Lower leg skin (tissue), 3 donors: Measurements from ENCODE around the gene PCDH9.

Experiments
- CTCF ChIP-seq, 3 donors: fragments of 450-650 bp; IDR thresholded peaks; one replicate each; pipeline ENCODE4 v1.5.1; 2016; ENCODE audit warnings: antibody characterized with exemption in 3 of 3, mild to moderate bottlenecking in 3 of 3, moderate library complexity in 2 of 3
- POLR2A ChIP-seq, 2 donors: fragments of 450-650 bp; IDR thresholded peaks; one replicate each; pipeline ENCODE4 v1.6.1; 2016 to 2017; ENCODE audit warnings: antibody characterized with exemption in 2 of 2, mild to moderate bottlenecking in 1 of 2, moderate library complexity in 1 of 2

DNA sequence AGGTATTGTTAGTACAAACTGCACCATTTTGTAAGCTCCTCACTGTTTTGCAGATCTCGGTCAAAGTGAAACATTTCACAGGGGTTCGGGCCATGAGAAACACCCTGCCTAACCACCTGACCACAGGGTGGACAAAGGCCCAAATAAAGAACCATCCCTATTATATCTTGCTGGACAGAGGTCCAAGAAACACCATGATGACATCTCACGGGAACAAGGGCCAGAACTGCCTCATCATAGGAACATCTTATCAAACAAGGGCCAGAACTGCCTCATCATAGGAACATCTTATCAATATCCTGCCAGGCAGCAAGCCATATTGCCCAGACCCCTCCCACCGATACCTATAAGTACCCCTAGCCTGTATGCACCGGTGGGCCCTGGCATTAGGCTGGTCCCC lies 99.7 kb downstream of the PCDH9 start:
- TF ChIP-seq CTCF (IDR thresholded peaks at IDR 0.05) (no peak), POLR2A (IDR thresholded peaks at IDR 0.05) (no peak)
